Keratinocyte (primary cell): ENCODE data around the gene NTHL1. TPM values are rescaled to one million over a fixed set of nuclear protein-coding genes. Genes with fewer than 3 reads are reported as not detected.

ENCODE experiments used
- DNase-seq: peaks from one replicate; pipeline ENCODE4 v3.0.0-alpha.2; 2011; ENCODE audit warnings: low read depth, missing footprints, low spot score
- FAIRE-seq: peaks from 2 replicates; lab custom pipeline; 2011; peaks lifted over from hg19 to GRCh38; lab: Jason Lieb, UNC
- H2AFZ ChIP-seq: 2 replicates; pipeline ENCODE4 v1.6.0; 2012; ENCODE audit warnings: low read length, control low read depth, inconsistent platforms; ENCODE audit not compliant: control insufficient read depth
- H3K27ac ChIP-seq: 2 replicates; pipeline ENCODE4 v1.5.1; 2011; ENCODE audit warnings: low read length; ENCODE audit not compliant: control insufficient read depth, insufficient read depth
- H3K27me3 ChIP-seq: 3 replicates; pipeline ENCODE4 v1.6.0; 2011; ENCODE audit warnings: low read length; ENCODE audit not compliant: control insufficient read depth, insufficient read depth; ENCODE audit errors: extremely low read depth
- H3K36me3 ChIP-seq, 2 experiments: 2 replicates in 1 of 2; 3 replicates in 1 of 2; pipeline ENCODE4 v1.5.1; 2011; ENCODE audit warnings: low read length in 2 of 2, mild to moderate bottlenecking in 1 of 2; ENCODE audit not compliant: control insufficient read depth in 2 of 2, insufficient read depth in 2 of 2; ENCODE audit errors: extremely low read depth in 1 of 2
- H3K4me1 ChIP-seq: 3 replicates; pipeline ENCODE4 v1.5.1; 2011; ENCODE audit warnings: low read length; ENCODE audit not compliant: control insufficient read depth, insufficient read depth; ENCODE audit errors: extremely low read depth
- H3K4me2 ChIP-seq: 3 replicates; pipeline ENCODE4 v1.6.0; 2011; ENCODE audit warnings: low read depth, low read length; ENCODE audit not compliant: control insufficient read depth, insufficient read depth; ENCODE audit errors: extremely low read depth
- H3K4me3 ChIP-seq, 3 experiments: fragments of 200-600 bp in 1 of 3; sonication (generic) in 1 of 3; 2 replicates in 2 of 3; 3 replicates in 1 of 3; pipeline ENCODE4 v1.5.1; 2011 to 2016; ENCODE audit warnings: low read length in 3 of 3, mild to moderate bottlenecking in 3 of 3, control low read depth in 2 of 3, inconsistent platforms in 1 of 3, low read depth in 1 of 3, mixed read lengths in 1 of 3, mixed run types in 1 of 3, moderate library complexity in 1 of 3; ENCODE audit not compliant: control insufficient read depth in 2 of 3, insufficient read depth in 2 of 3; ENCODE audit errors: extremely low read depth in 1 of 3
- H3K79me2 ChIP-seq: 2 replicates; pipeline ENCODE4 v1.6.0; 2012; ENCODE audit warnings: low read length; ENCODE audit not compliant: control insufficient read depth, insufficient read depth
- H3K9ac ChIP-seq: 3 replicates; pipeline ENCODE4 v1.6.0; 2011; ENCODE audit warnings: low read length; ENCODE audit not compliant: control insufficient read depth, insufficient read depth; ENCODE audit errors: extremely low read depth
- H3K9me1 ChIP-seq: 3 replicates; pipeline ENCODE4 v1.6.0; 2011; ENCODE audit warnings: low read length; ENCODE audit not compliant: control insufficient read depth, insufficient read depth; ENCODE audit errors: extremely low read depth
- H3K9me3 ChIP-seq: 2 replicates; pipeline ENCODE4 v1.5.1; 2012; ENCODE audit warnings: low read depth, low read length; ENCODE audit not compliant: control insufficient read depth
- H4K20me1 ChIP-seq: 3 replicates; pipeline ENCODE4 v1.6.0; 2011; ENCODE audit warnings: low read length; ENCODE audit not compliant: control insufficient read depth, insufficient read depth; ENCODE audit errors: extremely low read depth
- EZH2 ChIP-seq: IDR thresholded peaks from one replicate; pipeline ENCODE4 v1.6.1; 2012; ENCODE audit warnings: inconsistent platforms, mild to moderate bottlenecking, low read length, moderate library complexity
- dilution Hi-C: fragments of 300-500 bp; cut with MboI; formaldehyde crosslinking; loops from one replicate; pipeline ENCODE4 v1.7.0; 2020; ENCODE audit warnings: low sequenced_read_pairs; ENCODE audit not compliant: extremely low pct_ligation_motif_present
- polyA plus RNA-seq, 5 experiments: library from polyadenylated mRNA; depleted of rRNA in 3 of 5; stranded (reverse) in 3 of 5; stranded (forward) in 1 of 5; unstranded in 1 of 5; fragments of >200 nt; gene quantifications; 1 replicate in 1 of 5; 2 replicates in 3 of 5; 3 replicates in 1 of 5; pipeline versions ENCODE4 v1.2.1 to v1.2.3, GENCODE V29; 2011 to 2012; ENCODE audit warnings: missing spikeins in 2 of 5, low read depth in 1 of 5, low replicate concordance in 1 of 5
- TF ChIP-seq, protein P1 (sequence below), 3 experiments: IDR thresholded peaks in 1 of 3; conservative IDR thresholded peaks in 1 of 3; optimal IDR thresholded peaks in 1 of 3; 2 replicates in 2 of 3; 3 replicates in 1 of 3; pipeline versions ENCODE3 to v1.5.1; 2011; ENCODE audit warnings: low read length in 3 of 3, mild to moderate bottlenecking in 3 of 3, moderate library complexity in 2 of 3, control low read depth in 1 of 3, inconsistent platforms in 1 of 3; ENCODE audit not compliant: insufficient read depth in 2 of 3; ENCODE audit errors: extremely low read depth in 1 of 3

Gene NTHL1
- polyA plus RNA-seq, 1 donor (not counting 4 experiments of a cell fraction or from before 2014, with no cell fraction given) = 8.5 TPM

DNA sequence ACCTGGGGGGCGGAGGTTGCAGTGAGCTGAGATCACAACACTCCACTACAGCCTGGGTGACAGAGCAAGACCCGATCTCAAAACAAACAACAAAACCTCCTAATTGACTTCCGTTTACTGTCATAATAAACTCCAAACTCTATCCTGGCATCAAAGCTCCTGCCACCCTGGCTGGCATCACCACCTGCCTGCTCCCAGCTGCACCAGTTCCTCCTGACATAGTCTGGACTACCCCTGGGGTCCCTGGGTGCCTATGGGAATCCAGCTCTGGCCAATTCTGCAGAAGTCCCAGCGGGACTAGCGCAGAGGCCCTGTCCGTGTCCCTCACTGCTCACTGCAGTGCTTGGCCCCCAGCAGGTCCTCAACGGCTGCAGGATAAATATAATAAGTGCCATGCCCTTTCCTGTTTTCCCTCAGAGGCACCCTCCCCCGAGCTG is 723 bp downstream of the NTHL1 start:
- dilution Hi-C loops = no loop called here

DNA sequence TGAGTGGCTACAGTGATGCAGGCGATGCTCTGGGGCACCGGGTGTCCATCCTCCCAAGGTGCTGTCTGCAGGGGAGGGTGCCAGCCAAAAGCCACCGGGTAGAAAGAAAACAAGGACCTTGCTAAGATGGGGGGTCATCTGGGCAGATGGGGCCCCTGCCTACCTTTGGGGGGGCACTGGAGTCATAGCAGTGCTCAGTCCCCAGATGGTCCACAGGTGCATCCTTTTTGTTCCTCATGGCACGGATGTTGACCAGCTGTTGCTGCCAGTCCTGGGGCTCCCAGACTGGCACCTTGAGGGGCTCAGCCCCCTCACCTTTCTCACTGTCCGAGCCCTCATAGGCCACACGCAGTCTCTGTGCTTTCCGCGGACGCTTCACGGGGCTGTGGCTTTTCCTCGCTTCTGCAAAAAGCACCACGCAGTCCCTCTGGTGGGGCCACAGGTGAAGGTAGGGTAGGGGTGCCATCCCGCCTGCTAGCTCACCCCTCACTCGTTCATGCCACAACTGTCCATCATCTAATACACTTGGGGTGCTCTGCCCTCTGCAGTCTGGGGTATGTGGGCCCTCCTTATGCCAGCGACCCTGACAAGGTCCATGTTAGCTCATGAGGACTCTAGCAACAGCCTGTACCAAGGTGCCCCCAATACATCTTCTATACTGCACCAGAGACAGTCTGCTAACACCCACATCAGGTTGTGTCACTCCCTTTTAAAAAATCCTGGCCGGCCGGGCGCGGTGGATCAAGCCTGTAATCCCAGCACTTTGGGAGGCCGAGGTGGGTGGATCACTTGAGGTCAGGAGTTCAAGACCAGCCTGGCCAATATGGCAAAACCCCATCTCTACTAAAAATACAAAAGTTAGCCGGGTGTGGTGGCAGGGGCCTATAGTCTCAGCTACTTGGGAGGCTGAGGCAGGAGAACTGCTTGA is 1.4 kb downstream of the NTHL1 start:
- H3K4me3 ChIP-seq = no peak overlapping the region
- H4K20me1 ChIP-seq = no peaks in the 10 kb centered on the region
- H3K36me3 ChIP-seq = peaks cover 0 to 1% of the 10 kb centered on the region in 2 experiments
- no peaks in the 10 kb centered on the region for H3K9me3 ChIP-seq
- no peak for DNase-seq
- FAIRE-seq = no peak
- H3K4me2 ChIP-seq = peak overlapping the region; percentile 96
- H3K27ac ChIP-seq = no peak overlapping the region
- H3K9me1 ChIP-seq = no peaks in the 10 kb centered on the region
- dilution Hi-C loops = no loop called here
- peaks cover 12% of the 10 kb centered on the region for H3K4me1 ChIP-seq
- no peak for TF ChIP-seq EZH2
- TF ChIP-seq, protein P1, sequence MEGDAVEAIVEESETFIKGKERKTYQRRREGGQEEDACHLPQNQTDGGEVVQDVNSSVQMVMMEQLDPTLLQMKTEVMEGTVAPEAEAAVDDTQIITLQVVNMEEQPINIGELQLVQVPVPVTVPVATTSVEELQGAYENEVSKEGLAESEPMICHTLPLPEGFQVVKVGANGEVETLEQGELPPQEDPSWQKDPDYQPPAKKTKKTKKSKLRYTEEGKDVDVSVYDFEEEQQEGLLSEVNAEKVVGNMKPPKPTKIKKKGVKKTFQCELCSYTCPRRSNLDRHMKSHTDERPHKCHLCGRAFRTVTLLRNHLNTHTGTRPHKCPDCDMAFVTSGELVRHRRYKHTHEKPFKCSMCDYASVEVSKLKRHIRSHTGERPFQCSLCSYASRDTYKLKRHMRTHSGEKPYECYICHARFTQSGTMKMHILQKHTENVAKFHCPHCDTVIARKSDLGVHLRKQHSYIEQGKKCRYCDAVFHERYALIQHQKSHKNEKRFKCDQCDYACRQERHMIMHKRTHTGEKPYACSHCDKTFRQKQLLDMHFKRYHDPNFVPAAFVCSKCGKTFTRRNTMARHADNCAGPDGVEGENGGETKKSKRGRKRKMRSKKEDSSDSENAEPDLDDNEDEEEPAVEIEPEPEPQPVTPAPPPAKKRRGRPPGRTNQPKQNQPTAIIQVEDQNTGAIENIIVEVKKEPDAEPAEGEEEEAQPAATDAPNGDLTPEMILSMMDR (optimal IDR thresholded peaks at IDR 0.05 in 1 of 3, IDR thresholded peaks at IDR 0.05 in 1 of 3, conservative IDR thresholded peaks at IDR 0.05 in 1 of 3; ENCODE audit: extremely low read depth in 1 of 3, insufficient read depth in 2 of 3, low read length in 3 of 3) = no peak
- H3K9ac ChIP-seq = no peak overlapping the region
- no peaks in the 10 kb centered on the region for H3K27me3 ChIP-seq
- peaks cover 12% of the 10 kb centered on the region for H3K79me2 ChIP-seq
- H2AFZ ChIP-seq = no peak overlapping the region

More for the DNA sequence above, 723 bp downstream of the NTHL1 start:
- Histone ChIP-seq H3K4me1 (peaks cover 12% of the 10 kb centered on the region), H3K4me3 (peak overlapping the region; percentile 77 to 89 (median 84)), H3K9ac (peak overlapping the region; percentile 82), H3K9me3 (no peaks in the 10 kb centered on the region), H3K27ac (no peak overlapping the region), H3K9me1 (no peaks in the 10 kb centered on the region), H3K79me2 (peaks cover 12% of the 10 kb centered on the region), H3K36me3 (peaks cover under 1 to 4% of the 10 kb centered on the region in 2 experiments), H3K4me2 (peak overlapping the region; percentile 96), H4K20me1 (no peaks in the 10 kb centered on the region), H2AFZ (peak overlapping the region; percentile 78), H3K27me3 (no peaks in the 10 kb centered on the region)
- no peak for FAIRE-seq
- TF ChIP-seq, protein P1 (optimal IDR thresholded peaks at IDR 0.05 in 1 of 3, IDR thresholded peaks at IDR 0.05 in 1 of 3, conservative IDR thresholded peaks at IDR 0.05 in 1 of 3; ENCODE audit: extremely low read depth in 1 of 3, insufficient read depth in 2 of 3, low read length in 3 of 3) = no peak
- no peak for TF ChIP-seq EZH2
- no peak for DNase-seq
